Ishikawa (cell line): Measurements from ENCODE around the gene NUP214.

Experiments used
- CEBPB ChIP-seq: IDR thresholded peaks from 2 replicates; pipeline ENCODE4 v1.6.1; 2012
- CREB1 ChIP-seq: IDR thresholded peaks from 2 replicates; pipeline ENCODE4 v1.6.1; 2012; ENCODE audit warnings: low read depth
- EGR1 ChIP-seq: IDR thresholded peaks from 2 replicates; pipeline ENCODE4 v1.6.1; 2012
- EP300 ChIP-seq: IDR thresholded peaks from 2 replicates; pipeline ENCODE4 v1.6.1; 2012; ENCODE audit warnings: borderline replicate concordance
- FOXM1 ChIP-seq: IDR thresholded peaks from 2 replicates; pipeline ENCODE4 v1.6.1; 2012; ENCODE audit warnings: low read depth, borderline replicate concordance
- MAX ChIP-seq: IDR thresholded peaks from 2 replicates; pipeline ENCODE4 v1.6.1; 2012
- NFIC ChIP-seq: IDR thresholded peaks from 2 replicates; pipeline ENCODE4 v1.6.1; 2012
- RAD21 ChIP-seq: IDR thresholded peaks from 2 replicates; pipeline ENCODE4 v1.6.1; 2012; ENCODE audit warnings: low read depth
- REST ChIP-seq: IDR thresholded peaks from 2 replicates; pipeline ENCODE4 v1.6.1; 2012; ENCODE audit warnings: low read depth, mild to moderate bottlenecking
- TAF1 ChIP-seq: IDR thresholded peaks from 2 replicates; pipeline ENCODE4 v1.6.1; 2012; ENCODE audit warnings: low read depth, mild to moderate bottlenecking
- TCF12 ChIP-seq: IDR thresholded peaks from 2 replicates; pipeline ENCODE4 v1.6.1; 2012; ENCODE audit warnings: low read depth
- TEAD4 ChIP-seq: IDR thresholded peaks from 2 replicates; pipeline ENCODE4 v1.6.1; 2012
- YY1 ChIP-seq: IDR thresholded peaks from 2 replicates; pipeline ENCODE4 v1.6.1; 2012; ENCODE audit warnings: low read depth
- ZBTB7A ChIP-seq: IDR thresholded peaks from 2 replicates; pipeline ENCODE4 v1.6.1; 2012; ENCODE audit warnings: low read depth
- TF ChIP-seq, protein P1 (sequence below): IDR thresholded peaks from 2 replicates; pipeline ENCODE4 v1.6.1; 2012

Gene NUP214

GRCh38 chr9:131145245-131145644 is 19.9 kb downstream of the NUP214 start:
- no peak for TF ChIP-seq TCF12
- TF ChIP-seq, protein P1, sequence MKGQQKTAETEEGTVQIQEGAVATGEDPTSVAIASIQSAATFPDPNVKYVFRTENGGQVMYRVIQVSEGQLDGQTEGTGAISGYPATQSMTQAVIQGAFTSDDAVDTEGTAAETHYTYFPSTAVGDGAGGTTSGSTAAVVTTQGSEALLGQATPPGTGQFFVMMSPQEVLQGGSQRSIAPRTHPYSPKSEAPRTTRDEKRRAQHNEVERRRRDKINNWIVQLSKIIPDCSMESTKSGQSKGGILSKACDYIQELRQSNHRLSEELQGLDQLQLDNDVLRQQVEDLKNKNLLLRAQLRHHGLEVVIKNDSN = no peak
- no peak for TF ChIP-seq YY1
- TF ChIP-seq NFIC = no peak
- no peak for TF ChIP-seq EGR1
- no peak for TF ChIP-seq MAX
- TF ChIP-seq EP300 = no peak
- TF ChIP-seq CREB1 = no peak
- no peak for TF ChIP-seq CEBPB
- no peak for TF ChIP-seq ZBTB7A
- no peak for TF ChIP-seq RAD21
- no peak for TF ChIP-seq TAF1
- TF ChIP-seq REST = no peak
- no peak for TF ChIP-seq TEAD4
- no peak for TF ChIP-seq FOXM1

DNA sequence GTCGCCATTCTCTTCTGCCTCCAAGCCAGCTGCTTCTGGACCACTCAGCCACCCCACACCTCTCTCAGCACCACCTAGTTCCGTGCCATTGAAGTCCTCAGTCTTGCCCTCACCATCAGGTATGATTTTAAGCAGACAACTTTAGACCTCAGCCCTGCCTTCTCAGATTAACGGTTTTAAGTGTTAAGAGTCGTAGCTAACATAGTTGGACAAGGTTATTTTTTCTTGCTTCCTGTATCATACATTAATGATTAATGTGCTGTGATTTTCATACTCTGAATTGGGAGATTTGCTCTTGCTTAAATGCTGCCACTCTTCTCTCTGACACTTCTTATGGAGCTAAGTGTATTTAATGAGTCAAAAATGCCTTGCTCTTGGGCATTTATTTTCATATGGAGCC is 20.8 kb downstream of the NUP214 start:
- TF ChIP-seq, protein P1 = no peak
- TF ChIP-seq TAF1 = no peak
- TF ChIP-seq CREB1 = no peak
- no peak for TF ChIP-seq RAD21
- TF ChIP-seq MAX = no peak
- TF ChIP-seq FOXM1 = no peak
- TF ChIP-seq YY1 = no peak
- TF ChIP-seq ZBTB7A = no peak
- TF ChIP-seq TEAD4 = no peak
- TF ChIP-seq TCF12 = no peak
- no peak for TF ChIP-seq EP300

- no peak for TF ChIP-seq TCF12
- TF ChIP-seq MAX = no peak
- no peak for TF ChIP-seq EP300
- TF ChIP-seq YY1 = no peak
- no peak for TF ChIP-seq CEBPB
Measured at GRCh38 chr9:131148276-131148675, 22.9 kb downstream of the NUP214 start.

DNA sequence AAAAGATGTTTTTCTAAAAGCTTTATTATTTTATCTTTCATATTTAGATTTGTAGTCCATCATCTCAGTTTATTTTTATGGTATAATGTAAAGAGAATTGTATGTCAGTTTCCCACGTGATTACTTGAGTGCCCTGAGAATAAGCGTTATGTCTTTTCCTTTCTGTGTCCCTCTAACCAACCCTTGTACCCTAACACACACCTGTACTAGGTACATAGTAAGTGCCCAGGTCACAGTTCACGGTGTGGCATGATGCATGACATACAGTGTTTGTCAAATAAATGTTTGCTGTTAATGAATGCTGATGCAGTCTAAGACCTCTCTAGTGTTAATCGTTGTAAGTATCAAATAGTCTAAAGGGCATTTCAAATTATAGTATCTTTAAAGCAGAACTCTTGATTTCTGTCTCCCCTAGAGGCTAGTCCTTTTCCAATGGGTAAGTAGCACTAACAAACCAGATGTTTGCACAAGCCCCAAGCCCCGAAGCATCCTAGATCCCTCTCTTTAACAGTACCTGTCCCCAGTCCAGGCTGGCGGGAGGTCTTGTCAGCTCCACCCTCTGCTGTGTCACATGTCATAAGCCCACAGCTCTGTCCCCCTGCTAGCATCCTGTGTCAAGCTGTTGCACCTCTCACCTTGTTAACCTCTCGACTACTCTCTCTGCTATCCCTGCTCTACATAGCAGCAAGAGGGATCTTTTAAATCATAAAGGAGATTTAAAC is 23.7 kb downstream of the NUP214 start:
- TF ChIP-seq EP300 (no peak), YY1 (no peak), ZBTB7A (no peak), TAF1 (no peak), RAD21 (no peak), MAX (no peak), EGR1 (no peak), REST (no peak), TCF12 (no peak)
- TF ChIP-seq, protein P1 = no peak

DNA sequence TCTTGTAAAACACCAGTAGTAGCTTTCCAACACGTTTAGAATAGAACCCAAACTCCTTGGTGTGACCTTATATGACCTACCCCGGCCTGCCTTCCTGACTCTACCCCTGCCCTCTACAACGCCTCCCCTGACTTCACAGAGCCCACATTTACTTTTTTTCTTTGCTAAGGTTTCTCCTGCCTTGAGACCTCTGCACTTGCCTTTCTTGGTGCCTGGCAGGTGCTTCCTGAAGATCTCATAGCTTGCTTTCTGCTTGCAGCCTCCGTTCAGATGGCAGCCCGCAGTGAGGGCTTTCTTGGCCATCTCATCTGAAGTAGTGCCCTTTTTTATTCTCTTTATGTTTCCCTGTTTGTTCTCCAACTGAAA is 24.3 kb downstream of the NUP214 start:
- TF ChIP-seq EP300 (no peak), RAD21 (no peak), TAF1 (no peak), TEAD4 (no peak)

GRCh38 chr9:131153595-131153994 is 28.2 kb downstream of the NUP214 start:
- TF ChIP-seq REST (no peak), RAD21 (no peak), TAF1 (no peak), TEAD4 (no peak), CEBPB (no peak), NFIC (no peak), FOXM1 (no peak), EGR1 (no peak), EP300 (no peak), YY1 (no peak), CREB1 (no peak), TCF12 (no peak), MAX (no peak)
- TF ChIP-seq, protein P1 = no peak
